Erythroblast (primary cell): ENCODE measurements around the gene RBM5.

Source experiments
- GATA1 ChIP-seq: IDR thresholded peaks from 2 replicates; pipeline ENCODE4 v1.6.1; 2011; ENCODE audit warnings: low read depth, mild to moderate bottlenecking, control low read depth, low read length, moderate library complexity
- POLR2A ChIP-seq: IDR thresholded peaks from 2 replicates; pipeline ENCODE4 v1.6.1; 2011; ENCODE audit warnings: mild to moderate bottlenecking, low read length

GRCh38 chr3:50057756-50058155 is 31.0 kb upstream of the RBM5 start:
- TF ChIP-seq POLR2A (no peak), GATA1 (no peak)
